ENCODE measurements around the gene RTN4R.
A peak's percentile ranks its signal among the peaks of the same experiment; 100 is the strongest.

RTN4R gene

GRCh38 chr22:20254975-20255946 is 12.9 kb downstream of the RTN4R start:
- DNase-seq: no peak

- DNase-seq: no peak
These were observed 15.0 kb downstream of the RTN4R start for GRCh38 chr22:20253161-20253560.

GRCh38 chr22:20251981-20252380 is 16.1 kb downstream of the RTN4R start:
- no peak for DNase-seq

GRCh38 chr22:20251491-20251890 is 16.6 kb downstream of the RTN4R start:
- DNase-seq: no peak

GRCh38 chr22:20249797-20250354 is 18.2 kb downstream of the RTN4R start:
- no peak for DNase-seq

- DNase-seq: no peak
These were observed 19.6 kb downstream of the RTN4R start for GRCh38 chr22:20248461-20248978.

GRCh38 chr22:20247608-20248171 is 20.4 kb downstream of the RTN4R start:
- no peak for DNase-seq

GRCh38 chr22:20247010-20247505 is 21.1 kb downstream of the RTN4R start:
- no peak for DNase-seq

- DNase-seq: no peak
These were observed 21.6 kb downstream of the RTN4R start for GRCh38 chr22:20246368-20247009.

- DNase-seq: no peak
These were observed 22.3 kb downstream of the RTN4R start for GRCh38 chr22:20245577-20246367.

- DNase-seq: peak; percentile 23 to 31
These were observed 23.2 kb downstream of the RTN4R start for GRCh38 chr22:20244691-20245576.

GRCh38 chr22:20244250-20244648 is 23.9 kb downstream of the RTN4R start:
- no peak for DNase-seq

- peak; percentile 32 to 37 for DNase-seq
These were observed 24.4 kb downstream of the RTN4R start for GRCh38 chr22:20243537-20244249.

- DNase-seq: no peak
These were observed 25.0 kb downstream of the RTN4R start for GRCh38 chr22:20243176-20243536.

GRCh38 chr22:20242393-20243175 is 25.5 kb downstream of the RTN4R start:
- DNase-seq: no peak

- no peak for DNase-seq
These were observed 26.3 kb downstream of the RTN4R start for GRCh38 chr22:20241579-20242392.

GRCh38 chr22:20240900-20241299 is 27.2 kb downstream of the RTN4R start:
- DNase-seq: no peak

- no peak for DNase-seq
These were observed 27.7 kb downstream of the RTN4R start for GRCh38 chr22:20240447-20240764.

Measured in activated CD4-positive, alpha-beta T cell treated with anti-CD3 and anti-CD28 coated beads, Interleukin-2, amount 50 U/mL, for 4 hours (primary cell).